ENCODE results near the gene ARHGAP18.

ARHGAP18 gene

DNA sequence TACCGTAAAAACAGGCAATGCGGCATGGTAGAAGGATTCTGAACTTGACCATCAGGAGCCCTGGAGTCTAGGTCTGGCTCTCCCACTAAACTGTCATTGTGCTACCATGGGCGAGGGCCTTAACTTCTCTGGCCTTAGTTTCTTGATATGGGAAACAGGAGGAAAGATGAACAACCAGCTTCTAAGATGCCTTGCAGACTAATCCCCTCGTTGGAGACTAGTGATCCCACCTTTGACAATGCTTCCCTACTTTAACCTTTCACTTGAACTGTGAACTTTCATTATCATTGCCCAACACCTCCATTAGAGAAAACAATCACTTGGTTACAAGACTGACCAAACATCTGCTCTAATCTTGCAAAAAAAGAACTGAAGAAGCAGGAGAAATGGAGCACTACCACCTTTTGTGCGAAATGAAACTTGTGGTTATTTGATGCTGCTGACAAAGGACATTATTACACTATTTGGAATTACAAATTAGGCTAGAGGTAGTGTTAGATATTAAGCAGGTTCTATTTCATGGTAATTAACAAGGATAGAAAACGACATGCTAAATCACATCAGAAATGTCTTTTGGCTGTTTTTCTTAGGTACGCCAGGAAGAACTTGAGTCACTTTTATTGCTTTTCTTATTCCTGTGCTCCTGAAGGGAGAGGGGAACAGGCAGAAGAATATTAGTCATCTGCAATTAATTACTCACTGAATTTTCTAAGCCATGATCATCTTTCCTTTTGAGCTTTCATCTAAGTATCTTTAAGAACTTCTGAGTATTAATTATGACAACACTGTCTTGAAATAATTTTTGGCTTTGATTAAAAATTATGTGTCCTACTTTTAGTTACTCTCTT is 39.1 kb upstream of the ARHGAP18 start:
- DNase-seq (ENCODE audit: low read depth), result peak; percentile 80
- no peak overlapping the region for H3K4me3 ChIP-seq (ENCODE audit: low read length)
- TF ChIP-seq CTCF (IDR thresholded peaks at IDR 0.05; ENCODE audit: insufficient read depth, low read depth, low read length, missing control alignments), result no peak

DNA sequence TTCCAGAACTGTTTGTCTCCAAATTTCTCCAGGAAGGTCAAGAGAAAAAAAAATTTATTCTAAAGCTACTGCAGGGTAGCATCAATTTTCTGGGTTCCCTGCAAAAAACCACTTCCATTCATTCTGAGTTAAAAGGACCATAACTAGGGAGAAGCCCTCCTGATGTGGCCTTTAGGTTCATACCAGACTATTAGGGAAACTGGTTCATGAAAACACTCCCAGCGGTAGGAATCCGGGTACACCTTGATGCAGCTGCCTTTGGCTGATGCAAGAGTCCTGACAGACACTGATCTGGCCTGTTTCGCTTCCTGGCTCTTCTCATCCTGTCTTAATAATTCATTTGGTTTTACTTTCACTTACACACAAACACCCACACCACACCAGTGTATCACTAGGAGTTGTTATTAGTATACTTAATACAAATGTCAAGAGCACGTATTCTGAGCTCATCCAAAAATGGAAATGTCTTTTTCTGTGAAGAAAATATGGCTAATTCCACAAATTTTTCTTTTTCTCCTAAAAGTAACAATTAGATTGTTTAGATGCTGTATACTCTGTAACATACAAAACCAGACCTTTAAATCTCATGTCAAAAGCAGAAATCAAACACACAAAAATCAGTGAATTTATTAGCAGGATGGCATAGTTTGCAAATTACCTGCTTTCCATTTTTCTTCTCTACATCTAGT is 38.4 kb upstream of the ARHGAP18 start:
- peak; percentile 41 for TF ChIP-seq CTCF (IDR thresholded peaks at IDR 0.05; ENCODE audit: insufficient read depth, low read depth, low read length, missing control alignments)
- DNase-seq (ENCODE audit: low read depth), result peak; percentile 87
- H3K4me3 ChIP-seq (ENCODE audit: low read length), result no peak overlapping the region

DNA sequence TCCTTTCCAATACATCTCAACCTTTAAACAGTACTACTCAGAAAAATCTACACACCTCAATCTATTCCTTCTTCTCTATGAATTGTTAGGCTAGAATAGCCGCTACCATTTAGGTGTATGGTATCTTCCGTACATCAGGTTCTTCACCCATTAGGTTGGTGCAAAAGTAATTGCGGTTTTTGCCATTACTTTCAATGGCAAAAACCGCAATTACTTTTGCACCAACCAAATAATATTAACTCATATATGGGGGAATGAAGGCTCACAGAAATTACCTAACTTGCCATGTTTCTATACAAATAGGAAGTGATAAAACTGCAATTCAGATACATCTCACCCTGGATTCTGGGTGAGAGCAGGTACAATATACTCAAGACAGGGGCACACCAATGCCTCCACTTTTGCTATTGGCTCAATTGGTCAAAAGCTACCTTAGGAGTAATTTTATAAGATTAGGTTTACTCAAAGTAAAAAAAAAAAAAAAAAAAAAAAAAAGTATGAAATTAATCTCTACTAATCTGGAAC is 37.7 kb upstream of the ARHGAP18 start:
- no peak overlapping the region for H3K4me3 ChIP-seq (ENCODE audit: low read length)
- no peak for DNase-seq (ENCODE audit: low read depth)
- no peak for TF ChIP-seq CTCF (IDR thresholded peaks at IDR 0.05; ENCODE audit: insufficient read depth, low read depth, low read length, missing control alignments)

- no peak for TF ChIP-seq CTCF (IDR thresholded peaks at IDR 0.05; ENCODE audit: insufficient read depth, low read depth, low read length, missing control alignments)
- H3K4me3 ChIP-seq (ENCODE audit: low read length), result no peak overlapping the region
- DNase-seq (ENCODE audit: low read depth), result no peak
These were observed 34.9 kb upstream of the ARHGAP18 start for GRCh38 chr6:129744880-129745237.

GRCh38 chr6:129744201-129744879 is 34.4 kb upstream of the ARHGAP18 start:
- DNase-seq (ENCODE audit: low read depth), result peak; percentile 65
- TF ChIP-seq CTCF (IDR thresholded peaks at IDR 0.05; ENCODE audit: insufficient read depth, low read depth, low read length, missing control alignments), result no peak
- H3K4me3 ChIP-seq (ENCODE audit: low read length), result no peak overlapping the region

- DNase-seq (ENCODE audit: low read depth), result no peak
- H3K4me3 ChIP-seq (ENCODE audit: low read length), result no peak overlapping the region
- TF ChIP-seq CTCF (IDR thresholded peaks at IDR 0.05; ENCODE audit: insufficient read depth, low read depth, low read length, missing control alignments), result no peak
These were observed 30.0 kb upstream of the ARHGAP18 start for GRCh38 chr6:129740013-129740412.

Data from epithelial cell of esophagus (primary cell).